MCF 10A (cell line): Measurements from ENCODE around the gene RUBCNL. TPM values are rescaled to one million over a fixed set of nuclear protein-coding genes. Genes with fewer than 3 reads are reported as not detected.

Experiments used
- BruUV-seq: library from RNA; stranded (reverse); fragments of 400-500 nt; replicated peaks from 2 replicates; lab custom pipeline; 2021; lab: Mats Ljungman, UMichigan
- CTCF ChIA-PET: fragments of 300-600 bp; sonication (Branson Sonifier 250); formaldehyde crosslinking; extraction: SDS; loops from one replicate; lab custom pipeline; 2021; ENCODE audit warnings: antibody characterized with exemption, inconsistent platforms; lab: Yijun Ruan, JAX
- POLR2A ChIA-PET: fragments of 300-600, 350-650 bp; sonication (Branson Sonifier 250); formaldehyde crosslinking; extraction: SDS; loops from one replicate; lab custom pipeline; 2020; ENCODE audit warnings: antibody characterized with exemption, inconsistent platforms; lab: Yijun Ruan, JAX
- DNase-seq: peaks from one replicate; pipeline ENCODE4 v3.0.0-alpha.2; 2018; ENCODE audit not compliant: unreplicated experiment
- H3K27ac Mint-ChIP-seq: one replicate; pipeline ENCODE4 v1.8.0; 2022; ENCODE audit warnings: mild to moderate bottlenecking, low read depth, mixed read lengths; ENCODE audit not compliant: unreplicated experiment
- H3K27me3 Mint-ChIP-seq: one replicate; pipeline ENCODE4 v1.8.0; 2022; ENCODE audit warnings: mixed read lengths; ENCODE audit not compliant: insufficient read depth, unreplicated experiment
- H3K36me3 Mint-ChIP-seq: one replicate; pipeline ENCODE4 v1.8.0; 2022; ENCODE audit warnings: mild to moderate bottlenecking, moderate library complexity, mixed read lengths; ENCODE audit not compliant: insufficient read depth, unreplicated experiment
- H3K4me1 Mint-ChIP-seq: one replicate; pipeline ENCODE4 v1.8.0; 2022; ENCODE audit warnings: mixed read lengths; ENCODE audit not compliant: insufficient read depth, unreplicated experiment
- H3K4me3 Mint-ChIP-seq: one replicate; pipeline ENCODE4 v1.8.0; 2022; ENCODE audit warnings: mild to moderate bottlenecking, moderate library complexity, mixed read lengths; ENCODE audit not compliant: unreplicated experiment
- H3K9me3 Mint-ChIP-seq: one replicate; pipeline ENCODE4 v1.8.0; 2022; ENCODE audit warnings: mixed read lengths; ENCODE audit not compliant: unreplicated experiment
- intact Hi-C: fragments of 100-400 bp; cut with micrococcal nuclease; formaldehyde crosslinking; loops from 2 replicates; pipeline ENCODE4 v1.14.1; 2022
- total RNA-seq: library from RNA; stranded (reverse); gene quantifications from 2 replicates; pipeline ENCODE4 v1.2.3, GENCODE V29; 2022
- TF ChIP-seq, protein P1 (sequence below): fragments of 200-600 bp; IDR thresholded peaks from one replicate; pipeline ENCODE4 v1.8.0; 2022; ENCODE audit warnings: antibody characterized with exemption, mild to moderate bottlenecking; ENCODE audit not compliant: unreplicated experiment

RUBCNL gene
- total RNA-seq, 1 experiment from 2014 or later, result 0.37 TPM

DNA sequence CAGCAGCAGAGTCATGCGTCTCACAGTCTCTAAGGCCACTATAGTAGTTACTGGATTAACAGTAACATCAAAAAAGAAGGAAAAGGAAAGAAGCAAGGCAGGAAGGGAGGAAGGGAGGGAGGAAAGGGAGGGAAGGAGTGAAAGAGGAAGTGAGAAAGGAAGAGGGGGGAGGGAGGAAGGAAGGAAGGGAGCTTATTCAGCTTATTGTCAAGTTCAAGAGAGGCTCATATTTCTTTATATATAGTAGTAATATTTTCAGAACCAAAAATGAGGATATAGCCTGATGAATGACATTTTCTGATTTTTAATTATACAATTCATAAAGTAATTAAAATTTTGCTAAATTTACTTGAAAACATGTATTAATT lies 17.7 kb upstream of the RUBCNL start:
- CTCF ChIA-PET, result no interaction called here
- Mint-ChIP-seq H3K27ac (no peak overlapping the region), H3K9me3 (no peaks in the 10 kb centered on the region), H3K4me1 (no peaks in the 10 kb centered on the region), H3K27me3 (peaks cover 29% of the 10 kb centered on the region), H3K36me3 (no peaks in the 10 kb centered on the region), H3K4me3 (no peak overlapping the region)
- no TSS peak for BruUV-seq
- TF ChIP-seq, protein P1, sequence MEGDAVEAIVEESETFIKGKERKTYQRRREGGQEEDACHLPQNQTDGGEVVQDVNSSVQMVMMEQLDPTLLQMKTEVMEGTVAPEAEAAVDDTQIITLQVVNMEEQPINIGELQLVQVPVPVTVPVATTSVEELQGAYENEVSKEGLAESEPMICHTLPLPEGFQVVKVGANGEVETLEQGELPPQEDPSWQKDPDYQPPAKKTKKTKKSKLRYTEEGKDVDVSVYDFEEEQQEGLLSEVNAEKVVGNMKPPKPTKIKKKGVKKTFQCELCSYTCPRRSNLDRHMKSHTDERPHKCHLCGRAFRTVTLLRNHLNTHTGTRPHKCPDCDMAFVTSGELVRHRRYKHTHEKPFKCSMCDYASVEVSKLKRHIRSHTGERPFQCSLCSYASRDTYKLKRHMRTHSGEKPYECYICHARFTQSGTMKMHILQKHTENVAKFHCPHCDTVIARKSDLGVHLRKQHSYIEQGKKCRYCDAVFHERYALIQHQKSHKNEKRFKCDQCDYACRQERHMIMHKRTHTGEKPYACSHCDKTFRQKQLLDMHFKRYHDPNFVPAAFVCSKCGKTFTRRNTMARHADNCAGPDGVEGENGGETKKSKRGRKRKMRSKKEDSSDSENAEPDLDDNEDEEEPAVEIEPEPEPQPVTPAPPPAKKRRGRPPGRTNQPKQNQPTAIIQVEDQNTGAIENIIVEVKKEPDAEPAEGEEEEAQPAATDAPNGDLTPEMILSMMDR, result no peak
- POLR2A ChIA-PET, result no interaction called here
- no peak for DNase-seq
- intact Hi-C loops, result no loop called here

DNA sequence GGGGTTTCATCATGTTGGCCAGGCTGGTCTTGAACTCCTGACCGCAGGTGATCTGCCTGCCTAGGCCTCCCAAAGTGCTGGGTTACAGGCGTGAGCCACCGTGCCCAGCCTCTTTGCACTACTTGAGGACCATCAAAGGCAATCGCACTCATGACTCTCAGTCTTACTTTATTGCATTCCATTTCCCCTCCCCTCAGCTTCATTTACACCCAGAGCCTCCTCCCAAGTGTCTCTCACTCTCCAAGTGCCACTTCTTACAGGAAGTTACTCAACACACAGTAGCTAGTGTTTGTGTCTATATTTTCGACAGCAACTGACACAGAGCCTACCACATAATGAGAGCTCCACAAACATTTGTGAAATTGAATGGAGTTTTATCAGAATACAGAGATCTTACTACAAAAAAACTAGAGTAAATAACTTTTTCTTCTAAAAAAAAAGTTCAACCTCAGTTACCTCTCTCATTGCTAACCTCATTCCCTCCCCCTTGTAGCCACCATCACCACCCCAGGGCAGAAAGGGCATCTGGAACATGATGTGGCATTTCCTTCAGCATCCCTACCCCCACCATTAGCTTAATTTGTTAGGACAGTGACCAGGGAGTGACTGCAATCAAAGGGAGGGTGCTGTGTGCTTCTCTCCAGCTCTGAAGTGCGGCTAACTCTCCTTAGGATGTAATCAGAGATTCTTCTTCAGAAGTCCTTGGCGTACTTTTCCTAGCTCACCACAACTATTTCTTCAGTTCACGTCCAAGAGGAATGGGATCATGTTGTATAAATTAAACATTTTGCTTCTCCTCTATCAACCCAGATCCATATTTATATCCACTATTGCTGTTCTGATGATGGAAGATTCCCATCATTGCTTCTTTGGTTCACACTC lies 17.0 kb upstream of the RUBCNL start:
- intact Hi-C loops, result no loop called here
- no peak overlapping the region for H3K27ac Mint-ChIP-seq
- POLR2A ChIA-PET, result no interaction called here
- no peak overlapping the region for H3K4me3 Mint-ChIP-seq
- TF ChIP-seq, protein P1, result no peak
- no TSS peak for BruUV-seq
- peaks cover 29% of the 10 kb centered on the region for H3K27me3 Mint-ChIP-seq
- CTCF ChIA-PET, result interaction anchor here (0.6 kb wide), 1 partner anchor 397 kb away, joined by 3 read pairs; no protein-coding TSS in a partner anchor
- H3K4me1 Mint-ChIP-seq, result no peaks in the 10 kb centered on the region
- DNase-seq, result no peak
- H3K9me3 Mint-ChIP-seq, result no peaks in the 10 kb centered on the region
- no peaks in the 10 kb centered on the region for H3K36me3 Mint-ChIP-seq

DNA sequence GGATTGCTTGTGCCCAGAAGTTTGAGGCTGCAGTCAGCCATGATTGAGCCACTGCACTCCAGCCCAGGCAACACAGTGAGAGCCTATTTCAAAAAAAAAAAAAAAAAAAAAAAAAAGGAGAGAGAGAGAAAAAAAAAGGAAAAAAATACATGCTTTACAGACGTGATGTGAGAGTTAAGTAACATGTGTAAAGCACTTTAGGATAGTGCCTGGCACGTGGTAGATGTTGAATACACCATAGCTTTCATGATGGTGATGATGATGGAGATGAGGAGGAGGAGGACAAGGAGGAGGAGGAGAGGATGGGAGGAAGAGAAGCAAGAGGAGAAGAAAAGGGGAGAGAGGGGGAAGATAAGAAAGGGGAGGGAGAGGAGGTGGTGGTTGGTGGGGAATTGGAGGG lies 15.1 kb upstream of the RUBCNL start:
- H3K27ac Mint-ChIP-seq, result no peak overlapping the region
- H3K4me1 Mint-ChIP-seq, result no peaks in the 10 kb centered on the region

DNA sequence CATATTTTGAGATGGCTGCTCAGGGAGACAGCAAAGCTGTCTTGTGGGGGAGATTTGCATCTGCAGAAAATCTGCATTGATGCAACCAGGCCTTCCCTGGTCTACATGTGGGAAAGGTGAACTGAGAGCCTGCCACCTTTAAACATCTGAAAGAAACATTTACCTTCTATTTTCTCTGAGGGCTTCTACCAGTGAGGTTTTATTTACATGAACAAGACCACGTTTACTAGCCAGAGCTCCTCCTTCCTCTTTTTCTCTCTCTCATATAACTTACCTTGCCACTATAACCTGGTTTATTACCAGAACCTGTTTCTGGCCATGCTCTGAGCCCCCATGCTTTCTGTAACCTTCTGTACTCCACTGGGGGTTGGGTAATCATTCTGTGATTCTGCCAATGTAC lies 14.4 kb upstream of the RUBCNL start:
- intact Hi-C loops, result no loop called here
- Mint-ChIP-seq H3K36me3 (no peaks in the 10 kb centered on the region), H3K27ac (no peak overlapping the region), H3K9me3 (no peaks in the 10 kb centered on the region), H3K4me1 (no peaks in the 10 kb centered on the region), H3K27me3 (peaks cover 29% of the 10 kb centered on the region), H3K4me3 (no peak overlapping the region)
- TF ChIP-seq, protein P1, result no peak
- CTCF ChIA-PET, result no interaction called here
- POLR2A ChIA-PET, result interaction anchor here (0.6 kb wide), 1 partner anchor 114 kb away, joined by 3 read pairs; no protein-coding TSS in a partner anchor
- DNase-seq, result no peak
- no TSS peak for BruUV-seq

More for the DNA sequence above, 15.1 kb upstream of the RUBCNL start:
- H3K27me3 Mint-ChIP-seq, result peaks cover 29% of the 10 kb centered on the region
- BruUV-seq, result no TSS peak
- no peak for DNase-seq
- H3K36me3 Mint-ChIP-seq, result no peaks in the 10 kb centered on the region
- intact Hi-C loops, result no loop called here
- TF ChIP-seq, protein P1, result no peak
- CTCF ChIA-PET, result no interaction called here
- no peak overlapping the region for H3K4me3 Mint-ChIP-seq
- POLR2A ChIA-PET, result interaction anchor here (0.6 kb wide), 1 partner anchor 115 kb away, joined by 3 read pairs; no protein-coding TSS in a partner anchor
- H3K9me3 Mint-ChIP-seq, result no peaks in the 10 kb centered on the region
